Measurements from ENCODE around the gene MINAR2.

The MINAR2 gene, protein sequence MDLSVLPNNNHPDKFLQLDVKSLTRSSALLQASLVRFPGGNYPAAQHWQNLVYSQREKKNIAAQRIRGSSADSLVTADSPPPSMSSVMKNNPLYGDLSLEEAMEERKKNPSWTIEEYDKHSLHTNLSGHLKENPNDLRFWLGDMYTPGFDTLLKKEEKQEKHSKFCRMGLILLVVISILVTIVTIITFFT

DNA sequence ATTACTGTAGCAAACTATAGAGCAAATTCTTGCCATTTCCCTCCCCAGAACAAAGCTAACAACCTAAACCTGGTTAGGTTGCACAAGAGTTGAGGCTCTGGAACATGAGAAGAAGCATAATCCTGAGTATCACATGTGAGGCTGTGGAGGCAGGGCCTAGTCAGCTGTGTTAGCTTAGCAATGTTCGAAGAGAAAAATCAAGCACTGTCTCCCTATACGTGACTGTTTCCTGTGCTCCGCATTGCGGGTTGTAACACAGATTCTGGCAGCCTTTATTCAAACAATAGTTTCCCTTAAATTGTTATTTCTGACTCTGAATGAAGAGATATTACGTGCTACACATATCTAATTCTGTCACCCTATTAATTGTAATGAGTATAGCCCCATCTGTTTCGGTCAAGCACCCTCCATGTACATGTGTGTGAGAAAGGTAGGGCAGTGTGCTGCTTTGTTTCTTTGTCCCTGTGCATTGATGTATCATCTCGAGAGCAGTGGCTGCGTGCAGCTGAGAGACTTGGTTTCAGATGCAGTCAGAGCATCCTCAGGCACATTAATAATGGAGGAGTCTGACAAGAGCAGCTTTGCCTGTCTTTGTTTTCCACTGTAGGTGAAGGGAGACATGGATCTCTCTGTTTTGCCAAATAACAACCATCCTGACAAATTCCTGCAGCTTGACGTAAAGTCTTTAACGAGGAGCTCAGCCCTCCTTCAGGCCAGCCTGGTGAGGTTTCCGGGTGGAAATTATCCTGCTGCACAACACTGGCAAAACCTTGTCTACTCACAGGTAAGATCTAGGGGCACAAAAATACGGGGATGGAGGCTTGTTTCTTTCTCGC lies at the start of gene MINAR2:
Gene MINAR2 (plus strand): TSS at position 523 of the 836 bp plus-strand sequence. CDS start 97 bp downstream, at position 620.
- DNase-seq (ENCODE audit: low spot score), result no peak

GRCh38 chr5:129698661-129699060 lies 49.2 kb upstream of the MINAR2 start:
- no peak for DNase-seq (ENCODE audit: low spot score)

DNA sequence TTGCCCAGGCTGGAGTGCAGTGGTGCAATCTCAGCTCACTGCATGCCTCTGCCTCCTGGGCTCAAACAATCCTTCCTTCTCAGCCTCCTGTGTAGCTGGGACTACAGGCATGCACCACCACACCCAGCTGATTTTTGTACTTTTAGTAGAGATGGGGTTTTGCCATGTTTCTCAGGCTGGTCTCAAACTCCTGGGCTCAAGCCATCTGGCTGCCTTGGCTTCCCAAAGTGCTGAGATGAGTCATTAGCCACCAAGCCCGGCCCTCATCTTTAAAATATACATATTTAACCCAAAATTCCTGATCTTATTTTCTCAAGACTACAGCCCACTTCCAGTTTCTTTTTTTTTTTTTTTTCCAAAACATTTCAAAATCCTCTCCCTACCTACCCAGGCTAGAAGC lies 31.7 kb upstream of the MINAR2 start:
- no peak for DNase-seq (ENCODE audit: low spot score)

DNA sequence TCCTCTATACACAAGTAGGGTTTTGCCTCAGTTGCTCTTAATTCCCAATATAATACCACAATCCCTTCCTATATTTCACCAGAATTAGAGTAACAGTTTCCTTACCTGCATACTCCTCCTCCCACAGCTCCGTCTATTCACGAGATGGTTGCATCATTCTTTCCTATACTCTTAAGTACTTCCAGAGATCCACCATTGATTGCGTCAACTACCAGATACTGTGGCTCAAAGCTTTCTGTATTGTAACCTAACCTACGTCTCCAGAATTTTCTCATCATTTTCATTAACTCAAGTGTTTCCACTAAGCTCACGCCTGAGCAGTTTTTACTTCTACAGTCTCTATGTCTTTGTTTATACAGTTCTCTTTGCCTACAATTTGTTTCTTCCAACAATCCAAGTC lies 31.2 kb upstream of the MINAR2 start:
- DNase-seq (ENCODE audit: low spot score), result no peak

DNA sequence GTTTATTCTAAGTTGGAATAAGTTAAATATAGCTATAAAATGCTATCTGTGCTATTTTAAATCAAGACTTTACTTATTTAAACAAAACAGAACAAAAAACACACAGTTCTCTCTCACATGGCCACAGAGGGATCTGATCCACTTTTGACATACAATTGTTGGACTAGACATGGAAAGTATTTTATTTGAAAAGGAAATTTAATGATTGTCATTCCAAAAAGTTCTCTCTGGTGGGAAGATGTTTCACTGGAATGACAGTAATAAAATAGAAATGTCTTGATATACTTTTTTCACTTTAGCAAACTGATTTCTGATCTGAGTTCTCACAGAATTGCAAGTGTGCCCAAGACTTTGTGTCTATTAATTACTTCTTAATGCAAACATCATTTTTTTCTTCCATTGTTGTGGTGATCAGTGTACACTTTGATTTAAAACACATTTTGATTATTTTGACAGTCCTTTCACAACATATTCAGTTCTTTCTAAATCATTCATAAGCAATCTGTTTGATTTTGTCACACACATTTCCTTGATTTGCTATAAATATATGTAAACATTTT lies 30.1 kb upstream of the MINAR2 start:
- no peak for DNase-seq (ENCODE audit: low spot score)

- no peak for DNase-seq (ENCODE audit: low spot score)
Observed at GRCh38 chr5:129718471-129719090, 29.3 kb upstream of the MINAR2 start.

GRCh38 chr5:129724222-129724621 lies 23.7 kb upstream of the MINAR2 start:
- DNase-seq (ENCODE audit: low spot score), result no peak

- no peak for DNase-seq (ENCODE audit: low spot score)
Observed at GRCh38 chr5:129724647-129725046, 23.2 kb upstream of the MINAR2 start.

DNA sequence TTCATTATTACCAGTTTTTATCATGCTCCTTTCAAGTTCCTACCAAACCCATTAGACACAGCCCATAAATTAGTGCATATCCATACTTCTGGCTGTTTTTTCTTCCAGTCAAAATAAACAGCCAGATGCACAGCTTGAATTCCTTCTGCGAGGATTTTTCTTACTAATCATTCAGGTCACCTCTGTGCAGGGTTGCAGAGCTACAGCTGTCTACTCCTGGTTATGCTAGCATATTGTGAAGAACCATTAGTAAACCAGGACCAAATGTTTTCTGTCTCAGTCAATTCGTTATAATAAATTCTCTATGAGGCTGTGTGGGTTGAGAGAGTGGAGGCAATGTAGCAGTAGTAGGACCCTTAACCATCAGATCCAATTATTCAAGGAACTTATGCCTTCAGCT lies 8.1 kb upstream of the MINAR2 start:
- no peak for DNase-seq (ENCODE audit: low spot score)

DNA sequence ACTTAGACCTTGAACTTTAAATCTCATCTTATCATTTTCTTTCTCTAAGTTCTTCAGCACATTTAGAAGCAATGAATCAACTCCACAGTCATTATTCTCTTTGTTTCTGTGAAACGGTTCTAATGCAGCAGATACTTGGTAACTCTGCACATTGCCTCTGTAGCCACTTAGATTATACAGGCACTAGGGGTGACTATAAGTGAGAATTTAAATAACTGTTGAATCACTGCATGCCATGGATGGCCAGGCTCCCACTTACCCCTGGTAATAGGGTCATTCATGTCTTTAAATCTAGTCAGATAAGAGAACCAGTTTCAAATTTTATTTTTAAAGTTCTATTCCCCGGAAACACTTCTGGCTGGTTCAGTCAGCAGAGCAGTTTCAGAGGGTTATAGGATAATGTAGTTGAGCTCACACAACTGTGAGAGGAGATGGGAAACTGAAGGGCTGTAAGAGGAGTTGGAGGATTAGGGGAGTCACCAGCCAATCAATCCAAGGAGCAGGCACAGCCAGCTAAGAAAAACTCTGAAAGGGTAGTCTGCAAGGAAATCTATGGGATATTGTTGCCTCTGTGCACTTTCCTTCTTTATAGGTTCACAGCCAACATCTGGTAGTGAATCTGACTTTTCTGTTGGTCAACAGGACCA lies 4.2 kb upstream of the MINAR2 start:
- DNase-seq (ENCODE audit: low spot score), result no peak

GRCh38 chr5:129745997-129746396 lies 1.9 kb upstream of the MINAR2 start:
- DNase-seq (ENCODE audit: low spot score), result no peak

DNA sequence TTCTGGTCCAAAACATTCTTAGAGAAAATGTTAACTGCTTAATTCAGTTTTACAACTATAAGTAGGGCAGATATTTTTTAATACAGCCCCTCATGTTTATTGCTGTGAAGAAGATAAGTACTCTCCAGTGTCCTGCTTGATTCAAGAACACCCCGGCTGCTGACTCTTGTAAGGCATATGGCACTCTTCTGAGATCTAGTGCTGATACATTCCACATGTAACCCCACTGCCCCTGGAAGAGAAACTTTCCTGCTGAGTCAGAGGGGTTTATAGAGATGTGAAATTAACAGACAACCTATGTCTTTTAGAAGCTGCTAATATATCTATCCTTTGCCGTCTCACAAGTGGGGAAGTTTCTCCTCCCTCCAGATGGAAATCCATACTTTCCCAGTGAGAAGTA lies 1.0 kb upstream of the MINAR2 start:
- DNase-seq (ENCODE audit: low spot score), result no peak

DNA sequence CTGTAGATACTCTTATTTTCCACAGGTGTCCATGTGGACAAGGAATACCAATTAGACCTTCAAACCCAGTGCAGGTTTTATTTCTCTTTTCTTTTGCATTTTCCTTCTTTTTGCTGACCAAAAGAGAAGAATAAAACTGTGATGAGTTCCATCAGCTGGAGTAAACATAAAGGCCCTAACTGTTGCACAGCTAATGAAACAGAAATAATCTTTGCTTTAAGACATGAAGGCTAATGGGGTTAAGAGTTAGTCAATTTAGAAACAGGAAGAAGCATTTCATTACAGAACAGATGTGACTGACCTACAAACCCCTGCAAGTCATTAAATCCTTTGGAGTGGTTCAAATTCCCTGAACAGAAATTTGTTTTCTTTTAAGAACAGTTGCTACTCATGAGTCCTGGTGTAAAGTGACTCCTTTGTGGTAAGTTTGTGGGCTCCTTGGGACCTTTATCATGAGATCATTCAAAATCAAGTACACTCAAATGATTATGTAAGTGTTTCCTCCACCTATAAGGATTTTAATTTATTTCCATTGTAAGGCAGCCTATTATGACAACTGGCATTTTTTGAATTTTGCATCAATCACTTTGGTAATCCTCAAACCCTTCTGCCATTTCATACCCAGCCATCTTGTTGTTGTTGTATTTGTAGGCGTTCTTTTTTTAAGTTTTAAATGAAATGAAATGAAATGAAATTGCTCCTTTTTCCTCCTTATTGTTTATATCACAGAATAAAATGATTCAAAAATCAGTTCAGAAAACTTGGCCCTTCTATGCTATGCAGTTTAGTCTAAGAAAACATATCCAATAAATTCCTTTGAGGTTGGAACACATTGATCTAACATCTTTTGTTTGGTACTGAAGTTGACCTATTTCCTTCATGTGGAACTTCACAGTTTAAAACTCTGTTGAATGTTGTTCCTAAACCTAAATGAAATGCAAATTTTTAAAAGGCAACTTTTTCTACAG lies 1.3 kb downstream of the MINAR2 start:
- DNase-seq (ENCODE audit: low spot score), result no peak

DNA sequence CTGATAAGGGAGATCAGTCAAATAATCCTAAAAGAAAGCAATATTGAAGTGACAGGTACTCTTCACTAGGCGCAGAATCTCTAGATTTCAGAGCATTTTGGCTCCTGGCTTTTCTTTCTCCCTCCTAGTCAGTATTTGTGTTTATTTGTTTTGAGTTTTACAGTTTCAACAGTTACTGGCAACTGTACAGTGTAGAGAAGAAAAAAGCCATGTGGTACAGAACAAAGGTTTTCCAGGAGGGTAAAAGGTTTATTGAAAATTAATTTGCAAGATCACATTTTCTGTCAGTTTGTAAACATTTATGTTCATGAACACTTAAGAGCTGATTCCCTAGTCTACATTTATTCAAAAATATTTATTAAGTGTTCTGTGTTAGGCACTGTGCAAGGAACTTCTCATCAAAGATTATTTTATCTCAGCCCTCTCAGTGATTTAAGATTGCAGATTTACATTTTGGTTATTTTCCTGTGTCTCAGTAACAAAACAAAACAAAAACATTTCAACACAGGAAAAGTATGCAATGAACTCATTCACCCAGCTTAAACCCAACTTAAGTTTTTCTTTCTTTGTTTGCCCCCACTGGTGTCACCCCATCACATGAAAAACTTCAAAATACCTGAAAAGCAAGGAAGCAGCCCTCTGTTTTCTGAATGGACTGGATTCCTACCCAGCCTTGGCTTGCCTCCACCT lies 12.9 kb downstream of the MINAR2 start:
- no peak for DNase-seq (ENCODE audit: low spot score)

DNA sequence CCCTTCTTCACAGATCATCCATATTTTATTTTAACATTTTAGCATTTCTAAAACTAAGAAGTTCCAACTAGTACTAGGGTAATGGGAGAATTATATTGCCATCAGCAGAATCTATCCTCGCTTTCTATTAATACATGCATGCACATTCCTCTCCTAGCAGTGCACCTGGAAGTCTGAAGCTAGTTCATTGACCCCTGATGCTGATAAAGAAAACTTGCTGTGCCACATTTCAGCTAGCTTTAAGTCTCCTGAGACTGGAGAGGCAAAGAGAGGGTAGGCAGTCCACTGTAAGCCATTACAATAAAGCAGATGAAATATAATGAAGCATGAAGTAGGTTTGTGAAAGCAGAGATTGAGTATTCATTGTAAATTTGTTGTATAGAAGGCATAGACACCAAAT lies 15.8 kb downstream of the MINAR2 start:
- no peak for DNase-seq (ENCODE audit: low spot score)

- DNase-seq (ENCODE audit: low spot score), result no peak
Observed at GRCh38 chr5:129766798-129767197, 18.9 kb downstream of the MINAR2 start.

- peak; percentile 92 for DNase-seq (ENCODE audit: low spot score)
Observed at GRCh38 chr5:129767927-129768380, 20.1 kb downstream of the MINAR2 start.

DNA sequence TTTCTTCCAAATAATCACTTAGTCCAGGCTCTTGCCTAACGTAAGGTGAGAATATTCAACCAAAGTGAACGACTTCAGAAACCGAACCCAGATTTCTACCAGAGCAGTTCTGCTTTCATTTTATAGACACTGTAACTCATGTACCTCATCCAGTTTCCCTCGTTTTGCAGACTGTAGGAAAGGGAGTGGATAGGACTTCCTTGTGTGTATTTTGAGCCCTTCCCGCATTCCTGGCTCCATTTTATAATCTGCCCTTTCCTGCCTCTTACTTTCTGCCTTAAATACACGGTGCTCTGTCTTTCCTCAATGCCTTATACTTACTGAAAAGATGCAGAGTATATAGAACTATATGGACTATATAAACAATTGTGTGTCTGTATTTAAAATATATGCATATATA lies 20.8 kb downstream of the MINAR2 start:
- DNase-seq (ENCODE audit: low spot score), result no peak

GRCh38 chr5:129770024-129770820 lies 22.3 kb downstream of the MINAR2 start:
- no peak for DNase-seq (ENCODE audit: low spot score)

Measured in LoVo (cell line).